ENCODE results near the gene MMP15. TPM values are rescaled to one million over a fixed set of nuclear protein-coding genes. Genes with fewer than 3 reads are reported as not detected.
"Not testable (repeated sequence)": the region's sequence is repeated elsewhere in the genome, so short reads cannot be mapped to it uniquely, and the experiment has no call there.

Gene MMP15
- total and polyA plus RNA-seq, 7 donors: 2.3 to 54.0 (median 10.5) TPM

- no peak for DNase-seq
- Histone ChIP-seq H3K36me3 (no peaks in the 10 kb centered on the region), H3K27ac (no peak overlapping the region), H3K4me1 (no peaks in the 10 kb centered on the region), H3K27me3 (no peaks in the 10 kb centered on the region), H3K9me3 (no peaks in the 10 kb centered on the region), H3K4me3 (no peak overlapping the region)
- intact Hi-C loops (cut with DNase I): no loop called here
- TF ChIP-seq POLR2AphosphoS5 (IDR thresholded peaks at IDR 0.05) (no peak), CTCF (IDR thresholded peaks at IDR 0.05) (no peak), EP300 (IDR thresholded peaks at IDR 0.05) (no peak), POLR2A (IDR thresholded peaks at IDR 0.05) (no peak)
- WGBS, 2 donors: 87 to 91% methylated on average over 4 of the region's 4 CpGs
Measured at GRCh38 chr16:58062821-58063220, 37.3 kb downstream of the MMP15 start.

- Histone ChIP-seq H3K4me3 (no peak overlapping the region), H3K27me3 (no peaks in the 10 kb centered on the region), H3K4me1 (no peaks in the 10 kb centered on the region), H3K36me3 (no peaks in the 10 kb centered on the region), H3K27ac (no peak overlapping the region), H3K9me3 (no peaks in the 10 kb centered on the region)
- intact Hi-C loops (cut with DNase I): no loop called here
- TF ChIP-seq CTCF (IDR thresholded peaks at IDR 0.05): no peak
- no peak for TF ChIP-seq POLR2A (IDR thresholded peaks at IDR 0.05)
- no peak for DNase-seq
- WGBS, 2 donors: 73 to 84% methylated on average over 8 of the region's 8 CpGs
Measured at GRCh38 chr16:58063377-58064076, 38.0 kb downstream of the MMP15 start.

- TF ChIP-seq CTCF (IDR thresholded peaks at IDR 0.05) (no peak), POLR2A (IDR thresholded peaks at IDR 0.05) (no peak), EP300 (IDR thresholded peaks at IDR 0.05) (no peak), POLR2AphosphoS5 (IDR thresholded peaks at IDR 0.05) (no peak)
- Histone ChIP-seq H3K27me3 (no peaks in the 10 kb centered on the region), H3K27ac (no peak overlapping the region), H3K4me1 (no peaks in the 10 kb centered on the region), H3K4me3 (no peak overlapping the region), H3K9me3 (no peaks in the 10 kb centered on the region), H3K36me3 (no peaks in the 10 kb centered on the region)
- no peak for DNase-seq
- 98 to 99% methylated on average over 4 of the region's 4 CpGs for WGBS, 2 donors
- intact Hi-C loops (cut with DNase I): no loop called here
Measured at GRCh38 chr16:58070585-58070984, 45.0 kb downstream of the MMP15 start.

GRCh38 chr16:58072134-58072533 is 46.6 kb downstream of the MMP15 start:
- H3K27ac ChIP-seq; H3K4me1 ChIP-seq; H3K9me3 ChIP-seq; DNase-seq; H3K4me3 ChIP-seq; intact Hi-C loops (cut with DNase I); H3K27me3 ChIP-seq; H3K36me3 ChIP-seq: not testable (repeated sequence)
- WGBS, 2 donors: 88 to 91% methylated on average over 5 of the region's 5 CpGs

- H3K27ac ChIP-seq; DNase-seq; H3K4me1 ChIP-seq; H3K4me3 ChIP-seq; H3K27me3 ChIP-seq; intact Hi-C loops (cut with DNase I); H3K9me3 ChIP-seq; H3K36me3 ChIP-seq: not testable (repeated sequence)
- WGBS, 2 donors: 97 to 98% methylated on average over 2 of the region's 2 CpGs
Measured at GRCh38 chr16:58073086-58073485, 47.5 kb downstream of the MMP15 start.

GRCh38 chr16:58074657-58075056 is 49.1 kb downstream of the MMP15 start:
- Histone ChIP-seq H3K4me3 (no peak overlapping the region), H3K27me3 (no peaks in the 10 kb centered on the region), H3K36me3 (no peaks in the 10 kb centered on the region), H3K27ac (no peak overlapping the region), H3K4me1 (no peaks in the 10 kb centered on the region), H3K9me3 (peaks cover 0 to 3% (median 0%) of the 10 kb centered on the region in 4 donors)
- no peak for DNase-seq
- TF ChIP-seq EP300 (IDR thresholded peaks at IDR 0.05) (no peak), POLR2A (IDR thresholded peaks at IDR 0.05) (no peak), CTCF (IDR thresholded peaks at IDR 0.05) (no peak), POLR2AphosphoS5 (IDR thresholded peaks at IDR 0.05) (no peak)
- 83 to 96% methylated on average over 4 of the region's 4 CpGs for WGBS, 2 donors
- intact Hi-C loops (cut with DNase I): no loop called here
